IPS-18c (cell line): Measurements from ENCODE around the gene RING1.
A peak's percentile ranks its signal among the peaks of the same experiment; 100 is the strongest.

Source experiments
- H3K4me3 ChIP-seq: 2 replicates; pipeline ENCODE4 v1.7.0; 2013; ENCODE audit warnings: low read depth, mild to moderate bottlenecking, low read length, moderate library complexity; ENCODE audit not compliant: insufficient read depth
- H3K9me3 ChIP-seq: one replicate; pipeline ENCODE4 v1.6.1; 2013; ENCODE audit warnings: mild to moderate bottlenecking, low read length, moderate library complexity; ENCODE audit not compliant: control insufficient read depth, insufficient read depth

The RING1 gene

DNA sequence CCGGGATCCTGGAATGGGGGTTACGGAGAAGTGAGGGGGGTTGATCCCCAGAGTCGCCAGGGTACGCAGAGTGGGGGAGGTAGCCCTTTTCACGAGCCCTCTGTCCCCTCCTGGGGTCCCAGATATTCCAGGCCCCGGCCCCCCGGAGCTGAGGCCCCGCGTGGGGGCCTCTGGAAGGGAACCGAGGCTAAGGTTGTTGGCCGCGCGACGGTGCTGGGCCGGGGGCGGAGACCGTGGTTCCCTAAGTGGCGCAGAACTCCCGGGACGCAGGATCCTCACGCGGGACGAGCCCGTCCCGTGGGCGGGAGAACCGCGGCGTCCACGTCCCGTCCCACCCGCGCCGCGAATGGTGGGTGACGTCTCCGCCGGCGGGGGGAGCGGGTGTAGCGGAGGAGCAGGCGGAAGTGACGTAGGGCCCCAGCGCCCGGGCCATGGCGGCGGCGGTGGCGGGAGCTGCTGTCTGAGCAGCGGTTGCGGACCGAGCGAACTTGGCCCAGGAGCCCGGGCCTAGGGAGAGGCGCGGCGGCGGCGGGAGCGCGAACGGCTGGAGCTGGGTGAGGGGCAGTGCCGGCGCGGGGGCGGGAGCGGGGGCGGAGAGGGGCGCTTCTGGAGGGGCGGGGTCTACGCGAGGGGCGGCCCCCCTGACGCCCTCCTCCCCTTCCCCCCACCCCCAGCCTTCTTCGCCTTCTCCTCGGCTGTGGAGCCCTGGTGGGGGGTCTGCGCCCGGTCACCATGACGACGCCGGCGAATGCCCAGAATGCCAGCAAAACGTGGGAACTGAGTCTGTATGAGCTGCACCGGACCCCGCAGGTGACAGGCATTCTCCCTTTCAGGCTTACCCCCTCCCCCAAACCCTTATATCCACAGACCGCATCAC, at the start of gene RING1:
RING1 (plus strand) TSS at position 410 of the 877 bp plus-strand sequence; CDS start at position 733, 323 bp downstream.
- Histone ChIP-seq H3K4me3 (peak within 1 kb of the TSS; percentile 85), H3K9me3 (no peaks in the 10 kb centered on the region)

DNA sequence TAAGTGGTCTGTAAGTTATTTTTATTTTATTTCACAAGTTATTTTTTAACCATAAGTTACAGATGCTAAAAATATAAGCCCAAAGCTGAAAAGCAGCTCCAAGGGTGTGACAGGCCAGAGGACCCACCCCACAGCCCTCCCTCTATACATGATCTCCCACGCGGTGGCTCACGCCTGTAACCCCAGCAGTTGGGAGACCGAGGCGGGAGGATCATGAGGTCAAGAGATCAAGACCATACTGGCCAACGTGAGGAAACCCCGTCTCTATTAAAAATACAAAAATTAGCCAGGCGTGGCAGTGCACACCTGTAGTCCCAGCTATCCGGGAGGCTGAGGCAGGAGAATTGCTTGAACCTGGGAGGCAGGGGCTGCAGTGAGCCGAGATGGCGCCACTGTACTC, 48.2 kb upstream of the RING1 start:
- no peaks in the 10 kb centered on the region for H3K9me3 ChIP-seq

DNA sequence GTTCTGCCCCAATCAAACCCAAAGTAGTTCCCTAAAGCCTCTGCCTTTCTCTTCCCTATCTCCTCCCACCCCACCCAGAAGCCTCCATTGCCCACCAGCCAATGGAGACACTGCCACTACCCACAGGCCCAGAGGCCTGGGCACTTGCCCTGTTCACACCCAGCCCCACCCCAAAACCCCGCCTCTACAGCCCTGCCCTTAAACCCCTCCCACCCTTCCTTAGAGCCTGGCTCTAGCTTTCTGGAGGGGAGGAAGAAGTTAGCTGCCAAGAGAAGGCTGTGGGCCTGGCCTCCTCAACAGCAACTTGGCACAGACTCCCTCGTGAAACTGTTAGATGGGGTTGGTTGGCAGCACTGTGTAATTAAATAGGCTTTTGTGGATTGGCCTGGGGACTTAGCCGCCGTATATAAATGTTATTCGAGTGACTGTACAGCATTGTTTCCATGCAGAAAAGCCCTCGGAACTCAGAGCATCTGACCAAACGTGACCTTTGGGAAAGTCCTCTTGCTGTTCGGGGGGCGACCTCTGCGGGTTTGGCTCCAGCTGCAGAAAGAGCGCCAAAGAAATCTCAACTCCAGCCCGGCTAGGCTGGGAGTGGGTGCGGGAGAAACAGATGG, 47.5 kb upstream of the RING1 start:
- no peaks in the 10 kb centered on the region for H3K9me3 ChIP-seq
- H3K4me3 ChIP-seq, result no peak overlapping the region

More for the DNA sequence above, 48.2 kb upstream of the RING1 start:
- H3K4me3 ChIP-seq, result no peak overlapping the region

DNA sequence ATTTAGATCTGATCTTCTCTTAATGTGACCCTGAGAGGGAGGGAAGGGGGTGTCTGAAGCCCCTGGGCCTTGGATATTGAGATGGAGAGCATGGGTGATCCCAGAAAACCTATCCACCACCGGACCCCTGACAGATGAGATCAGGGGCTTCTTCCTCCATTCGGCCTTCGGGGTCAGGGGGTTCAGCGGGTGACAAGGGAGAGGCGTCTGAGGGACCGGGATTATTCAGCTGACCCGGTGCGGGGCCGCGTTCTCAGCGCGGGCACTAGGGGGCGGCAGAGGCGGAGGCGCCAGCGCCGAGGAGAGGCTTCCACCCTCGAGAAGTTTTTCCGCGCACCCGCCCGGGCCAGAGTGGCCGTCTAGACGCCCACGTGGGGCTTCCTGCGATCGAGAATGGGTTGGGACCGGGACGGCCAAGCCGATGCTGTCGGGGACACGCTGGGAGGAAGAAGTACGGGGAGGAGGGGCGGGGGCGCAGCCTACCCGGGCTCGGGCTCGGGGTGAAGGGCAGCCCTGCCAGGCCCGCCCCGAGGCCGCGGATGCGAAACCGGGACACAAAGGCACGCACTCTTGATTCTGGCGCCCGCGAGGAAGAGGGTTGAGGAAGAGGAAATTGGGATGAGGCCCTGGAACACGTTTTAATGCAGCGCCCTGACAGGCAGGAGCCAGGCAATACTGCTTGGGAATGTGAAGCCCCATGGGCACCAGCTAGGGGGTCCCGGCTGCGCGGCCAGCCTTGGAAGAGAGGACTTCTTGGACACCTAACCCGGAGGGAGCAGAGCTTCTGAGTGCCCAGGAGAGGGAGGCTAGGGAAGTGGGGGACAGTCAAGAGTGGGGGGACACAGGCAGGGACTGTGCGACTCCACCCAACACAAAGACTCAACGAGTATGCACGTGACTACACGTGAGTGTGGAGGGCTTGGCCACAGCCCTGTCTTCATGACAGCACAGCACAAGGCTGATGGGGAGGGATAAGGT, 46.7 kb upstream of the RING1 start:
- H3K9me3 ChIP-seq, result no peaks in the 10 kb centered on the region
- peak overlapping the region; percentile 60 for H3K4me3 ChIP-seq

DNA sequence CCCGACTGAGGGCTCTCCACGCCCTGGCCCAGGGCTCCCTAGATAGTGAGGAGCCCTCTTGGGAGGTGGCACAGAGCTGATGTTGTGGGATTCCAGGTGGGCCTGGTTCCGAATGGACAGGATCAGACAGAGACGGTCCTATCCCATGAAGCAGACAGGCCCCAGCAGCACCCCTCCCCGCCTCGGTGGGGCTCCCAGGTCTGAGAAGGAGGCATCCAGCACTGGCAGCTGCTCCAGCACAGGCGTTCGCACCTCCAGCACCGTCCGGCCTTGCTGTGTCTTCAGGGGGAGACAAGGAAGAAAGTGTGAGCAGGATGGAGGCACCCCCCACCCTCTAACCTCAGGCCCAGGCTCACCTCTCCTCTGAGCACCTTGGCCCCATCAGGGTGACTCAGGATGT, 44.8 kb upstream of the RING1 start:
- H3K9me3 ChIP-seq, result no peaks in the 10 kb centered on the region
- H3K4me3 ChIP-seq, result no peak overlapping the region

DNA sequence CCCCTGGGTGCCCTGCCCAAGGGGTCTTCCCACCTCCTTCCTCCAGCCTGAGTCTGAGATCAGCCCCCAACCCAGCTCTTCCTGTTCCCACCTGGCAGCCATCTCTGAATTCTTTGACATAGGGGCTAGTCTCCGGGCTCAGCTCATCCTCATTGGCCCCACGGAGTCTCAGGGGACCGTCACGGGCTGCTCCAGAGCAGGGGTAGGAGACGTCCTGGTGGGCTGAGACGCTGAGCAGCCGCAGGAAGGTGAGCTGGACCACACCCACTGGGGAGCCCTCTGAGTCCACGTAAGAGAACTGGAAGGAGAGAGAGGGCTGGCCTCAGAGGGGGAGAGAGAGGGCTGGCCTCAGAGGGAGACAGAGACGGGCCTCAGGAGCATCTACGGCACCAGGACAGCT, 44.1 kb upstream of the RING1 start:
- no peaks in the 10 kb centered on the region for H3K9me3 ChIP-seq
- no peak overlapping the region for H3K4me3 ChIP-seq

DNA sequence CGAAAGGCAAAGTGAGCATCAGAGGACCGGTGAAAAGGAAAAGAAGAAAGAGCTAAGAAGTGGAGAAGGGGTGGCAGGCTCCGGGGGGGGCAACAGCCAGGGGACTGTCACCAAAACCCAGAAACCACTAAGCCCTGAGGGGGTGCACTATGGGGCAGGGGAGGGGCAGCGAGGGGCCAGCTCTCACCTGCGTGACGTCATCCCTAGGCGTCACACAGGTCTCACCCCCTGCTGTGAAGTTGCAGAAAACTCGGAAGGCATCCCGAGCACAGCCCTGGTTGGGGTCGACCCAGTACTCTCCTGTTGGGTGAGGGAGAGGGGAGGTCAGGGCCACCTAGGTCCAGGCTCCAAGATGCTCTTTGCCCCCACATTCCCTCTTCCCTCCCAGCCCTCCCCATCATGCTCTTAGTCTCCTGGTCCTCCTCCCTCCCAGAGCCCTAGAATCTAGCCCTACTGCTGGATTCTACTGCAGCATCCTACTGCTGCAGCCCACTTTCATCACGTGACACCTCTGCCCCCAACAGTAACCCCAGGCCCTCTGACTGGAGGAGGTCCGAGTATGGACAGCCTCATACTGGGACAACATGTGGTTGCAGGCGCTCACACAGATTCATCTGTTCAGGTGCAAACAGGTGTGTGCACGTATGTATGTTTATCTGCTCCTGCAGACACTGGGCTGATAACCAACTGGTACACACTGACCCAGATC, 43.5 kb upstream of the RING1 start:
- Histone ChIP-seq H3K9me3 (no peaks in the 10 kb centered on the region), H3K4me3 (no peak overlapping the region)

DNA sequence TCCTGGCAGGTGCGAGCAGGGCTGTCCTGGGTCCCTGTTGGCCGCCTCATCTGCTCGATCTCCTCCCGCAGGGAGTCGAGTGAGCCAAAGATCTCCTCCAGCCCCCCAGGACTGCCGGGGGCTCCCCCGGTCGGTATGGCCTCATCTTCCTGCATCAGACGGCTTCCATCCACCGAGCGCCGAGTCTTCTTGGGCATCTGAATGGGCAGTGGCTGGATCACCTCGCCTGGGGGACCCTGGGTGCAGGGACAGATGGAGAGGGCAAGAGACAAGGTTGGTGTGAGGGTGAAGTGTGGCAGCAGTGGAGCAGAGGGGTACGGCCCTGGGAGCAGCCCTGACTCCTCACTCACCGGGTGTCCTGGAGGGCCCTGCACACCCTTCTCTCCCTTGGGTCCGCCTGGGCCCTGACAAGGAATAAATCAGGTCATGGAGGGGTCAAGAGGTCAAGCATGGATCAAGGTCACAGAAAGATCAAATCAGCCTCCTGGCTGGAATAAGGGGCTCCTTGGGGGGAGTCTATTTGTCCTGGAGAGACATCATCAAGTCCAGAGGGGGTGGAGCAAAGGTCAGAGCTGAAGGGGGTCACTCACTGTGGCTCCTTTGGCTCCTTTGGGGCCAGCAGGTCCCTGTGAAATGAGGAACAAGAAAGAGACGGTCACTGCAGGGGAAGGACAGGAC, 42.6 kb upstream of the RING1 start:
- H3K9me3 ChIP-seq, result no peaks in the 10 kb centered on the region
- H3K4me3 ChIP-seq, result no peak overlapping the region

DNA sequence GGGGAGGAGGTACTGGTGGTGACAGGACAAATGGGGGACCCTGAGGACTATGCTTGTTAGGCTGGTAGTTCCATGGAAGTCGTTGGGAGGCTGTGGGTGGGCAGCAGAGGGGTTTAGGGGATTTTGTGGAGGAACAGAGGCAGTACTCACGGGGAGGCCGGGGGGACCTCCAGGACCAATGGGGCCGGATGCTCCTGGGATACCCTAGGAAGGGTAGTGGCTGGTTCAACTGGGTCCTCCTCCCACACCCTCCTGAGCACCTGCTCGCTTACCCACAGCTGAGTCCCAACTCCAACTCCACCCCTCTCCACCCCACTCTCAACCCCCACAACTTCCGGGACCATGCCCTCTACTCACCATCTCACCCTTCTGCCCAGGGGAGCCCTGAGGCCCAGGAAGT, 41.9 kb upstream of the RING1 start:
- no peaks in the 10 kb centered on the region for H3K9me3 ChIP-seq
- H3K4me3 ChIP-seq, result no peak overlapping the region

DNA sequence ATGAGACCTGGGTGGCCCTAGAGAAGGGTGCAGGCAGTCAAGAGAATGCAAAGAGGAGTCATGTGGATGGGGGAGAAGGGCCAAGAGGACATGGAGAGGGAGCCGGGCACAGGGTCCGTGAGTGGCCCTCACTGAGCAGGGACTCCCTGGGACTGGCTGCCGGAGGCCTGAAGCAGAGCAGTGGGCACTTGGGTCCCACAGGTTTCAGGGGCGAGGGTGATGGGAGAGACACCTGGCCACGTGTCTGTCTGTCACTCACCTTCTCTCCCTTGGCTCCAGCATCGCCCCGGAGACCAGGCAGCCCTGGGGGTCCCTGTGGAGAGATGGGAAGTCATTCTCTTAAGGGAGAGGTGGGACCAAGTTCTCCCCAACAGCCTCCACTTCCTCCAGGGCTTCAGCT, 41.5 kb upstream of the RING1 start:
- no peaks in the 10 kb centered on the region for H3K9me3 ChIP-seq
- H3K4me3 ChIP-seq, result no peak overlapping the region

DNA sequence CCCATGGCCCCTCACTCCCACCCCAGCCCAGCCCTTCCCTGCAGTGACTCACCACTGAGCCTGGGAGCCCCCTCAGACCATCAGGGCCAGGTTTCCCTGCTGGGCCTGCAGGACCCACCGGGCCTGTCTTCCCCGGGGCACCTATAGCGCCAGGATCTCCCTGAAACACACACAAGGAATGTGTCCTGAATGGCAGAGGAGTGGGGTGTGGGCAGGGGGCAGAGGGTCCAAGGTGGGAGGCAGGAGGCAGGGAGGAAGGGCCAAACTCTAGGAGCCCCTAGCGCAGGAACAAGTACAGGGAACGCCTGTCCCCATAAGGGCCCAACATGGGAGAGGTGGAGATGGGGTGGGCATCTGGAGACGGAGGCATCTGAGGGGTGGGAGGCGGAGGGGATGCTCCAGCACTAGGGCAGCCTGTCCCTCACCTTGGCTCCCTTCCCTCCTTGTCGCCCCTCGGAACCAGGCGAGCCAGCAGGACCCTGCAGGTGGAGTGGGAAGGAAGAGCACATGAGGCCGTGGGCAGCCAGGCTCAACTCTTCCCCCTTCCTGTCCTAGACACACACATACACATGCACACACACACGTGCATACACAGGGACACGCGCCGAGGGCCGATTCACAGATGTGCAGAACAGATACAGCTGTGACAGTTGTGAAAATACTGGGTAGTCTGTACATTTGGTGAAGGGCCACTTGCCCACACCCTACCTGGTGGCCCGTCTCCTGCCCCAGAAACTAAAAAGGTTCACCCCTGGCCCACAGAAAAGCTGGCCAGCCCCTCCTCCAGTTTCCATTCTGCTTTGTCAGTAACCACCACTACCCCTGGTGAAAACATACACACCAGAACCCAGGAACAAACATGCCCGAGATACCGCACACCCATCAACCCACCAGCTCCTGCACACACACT, 40.7 kb upstream of the RING1 start:
- Histone ChIP-seq H3K9me3 (no peaks in the 10 kb centered on the region), H3K4me3 (no peak overlapping the region)

DNA sequence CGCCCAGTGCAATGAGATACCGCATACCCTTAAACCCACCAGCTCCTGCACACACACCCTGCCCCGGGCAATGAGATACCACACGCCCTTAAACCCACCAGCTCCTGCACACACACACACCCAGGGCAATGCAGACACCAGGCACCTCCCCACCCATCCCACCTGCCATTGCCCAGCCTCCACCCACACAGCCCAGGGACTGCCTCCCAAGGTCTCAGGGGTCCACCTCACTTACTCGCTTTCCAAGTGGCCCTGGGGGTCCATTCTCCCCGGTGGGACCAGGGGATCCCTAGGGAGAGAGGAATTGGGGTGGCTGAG, 40.1 kb upstream of the RING1 start:
- Histone ChIP-seq H3K9me3 (no peaks in the 10 kb centered on the region), H3K4me3 (no peak overlapping the region)

DNA sequence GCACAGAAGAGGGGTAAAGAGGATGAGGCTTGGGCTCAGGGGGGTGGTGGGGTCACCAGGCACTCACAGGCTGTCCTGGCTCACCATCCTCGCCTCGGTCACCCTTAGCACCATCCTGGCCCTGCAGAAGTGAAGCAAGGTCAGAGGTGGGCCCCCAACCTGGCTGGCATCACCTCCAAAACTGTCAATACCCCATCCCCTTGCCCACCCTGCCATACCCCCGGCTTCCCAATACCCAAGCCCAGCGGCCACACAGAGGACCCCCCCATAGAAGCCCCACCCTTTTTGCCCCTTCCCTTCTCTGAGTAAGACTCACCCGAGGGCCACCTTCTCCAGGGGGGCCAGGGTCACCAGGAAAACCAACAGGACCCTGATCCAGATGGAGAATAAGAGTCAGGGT, 39.7 kb upstream of the RING1 start:
- H3K9me3 ChIP-seq, result no peaks in the 10 kb centered on the region
- no peak overlapping the region for H3K4me3 ChIP-seq

DNA sequence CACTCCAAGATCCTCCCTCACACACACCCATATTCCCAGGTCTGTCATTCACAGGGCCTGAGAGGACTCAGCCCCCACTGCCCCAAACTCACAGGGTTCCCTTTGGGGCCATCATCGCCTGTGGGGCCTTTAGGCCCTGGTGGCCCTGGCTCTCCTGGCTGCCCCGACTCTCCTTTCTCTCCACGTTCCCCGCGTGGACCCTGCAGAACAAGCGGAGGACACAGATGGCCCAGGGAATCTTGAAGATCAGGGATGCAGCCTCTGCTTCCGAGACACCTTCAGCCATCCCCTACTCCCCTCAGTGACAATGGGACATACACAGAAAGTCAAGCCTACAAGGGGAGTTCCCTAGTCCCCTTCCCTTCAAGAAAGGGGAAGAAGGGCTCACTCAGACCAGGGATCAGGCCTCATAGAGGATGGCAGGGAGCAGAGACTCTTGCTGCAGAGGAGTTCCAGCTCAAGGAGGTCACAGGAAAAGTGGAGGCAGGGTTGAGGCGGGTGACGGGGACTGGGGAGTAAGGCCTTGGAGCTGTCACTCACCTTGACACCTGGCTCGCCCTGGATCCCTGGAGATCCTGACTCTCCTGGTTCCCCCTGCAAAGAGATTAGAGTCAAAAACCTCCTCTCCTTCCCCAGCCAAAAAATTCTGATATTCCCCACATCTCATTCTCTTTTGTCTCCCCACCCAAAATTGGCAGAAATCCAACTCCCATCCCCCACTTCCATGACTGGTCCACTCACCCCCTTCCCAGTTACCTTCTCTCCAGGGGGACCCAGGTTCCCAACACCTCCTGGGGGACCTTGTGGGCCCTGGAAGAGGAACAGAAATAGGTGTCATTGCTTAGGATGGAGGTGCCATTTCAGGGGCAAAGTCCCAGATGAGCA, 38.8 kb upstream of the RING1 start:
- no peak overlapping the region for H3K4me3 ChIP-seq
- no peaks in the 10 kb centered on the region for H3K9me3 ChIP-seq
